H1 (cell line): ENCODE results near the gene TBC1D2. TPM values are rescaled to one million over a fixed set of nuclear protein-coding genes. Genes with fewer than 3 reads are reported as not detected.

ENCODE experiments used
- CTCF ChIA-PET: fragments of 300-600 bp; sonication (Branson Sonifier 250); formaldehyde crosslinking; loops from one replicate; lab custom pipeline; 2021; ENCODE audit not compliant: partially characterized antibody; lab: Charles Lee
- POLR2A ChIA-PET: fragments of 300-600 bp; sonication (Branson Sonifier 250); formaldehyde crosslinking; loops from one replicate; lab custom pipeline; 2021; ENCODE audit warnings: inconsistent platforms; ENCODE audit not compliant: partially characterized antibody; lab: Charles Lee
- DNase-seq, 2 experiments: peaks; one replicate each; pipeline versions ENCODE4 v3.0.0 to v3.0.0-alpha.2; 2010 to 2022; ENCODE audit warnings: low spot score in 2 of 2, low read depth in 1 of 2, mixed read lengths in 1 of 2
- FAIRE-seq: peaks from 2 replicates; lab custom pipeline; 2011; peaks lifted over from hg19 to GRCh38; lab: Jason Lieb, UNC
- H2AFZ ChIP-seq: 2 replicates; pipeline ENCODE4 v1.8.1; 2012; ENCODE audit warnings: low read length, inconsistent platforms
- H2AK5ac ChIP-seq: 2 replicates; pipeline ENCODE4 v1.6.1; 2013; ENCODE audit warnings: low read depth, low read length
- H2BK120ac ChIP-seq: replicated peaks from 2 replicates; pipeline ENCODE3; 2013; ENCODE audit warnings: low read depth, low read length, inconsistent platforms
- H2BK12ac ChIP-seq: 2 replicates; pipeline ENCODE4 v1.6.1; 2013; ENCODE audit warnings: low read depth, low read length
- H2BK15ac ChIP-seq: 2 replicates; pipeline ENCODE4 v1.6.1; 2013; ENCODE audit warnings: low read length
- H2BK20ac ChIP-seq: 2 replicates; pipeline ENCODE4 v1.6.1; 2013; ENCODE audit warnings: low read length
- H2BK5ac ChIP-seq: 2 replicates; pipeline ENCODE4 v1.6.1; 2013; ENCODE audit warnings: low read depth, low read length
- H3K14ac ChIP-seq: 2 replicates; pipeline ENCODE4 v1.6.1; 2013; ENCODE audit warnings: inconsistent platforms; ENCODE audit not compliant: insufficient read length
- H3K18ac ChIP-seq: 2 replicates; pipeline ENCODE4 v1.6.1; 2013; ENCODE audit warnings: low read length; ENCODE audit errors: extremely low read depth
- H3K23ac ChIP-seq: 2 replicates; pipeline ENCODE4 v1.6.1; 2013; ENCODE audit warnings: inconsistent platforms; ENCODE audit not compliant: insufficient read length
- H3K23me2 ChIP-seq: 2 replicates; pipeline ENCODE4 v1.6.1; 2013; ENCODE audit warnings: low read depth, low read length
- H3K27ac ChIP-seq: 2 replicates; pipeline ENCODE4 v1.6.1; 2011; ENCODE audit warnings: low read depth, low read length, inconsistent platforms
- H3K27me3 ChIP-seq, 4 experiments: replicated peaks in 1 of 4; 1 replicate in 1 of 4; 2 replicates in 3 of 4; pipeline versions ENCODE4 v1.6.1 to v1.8.1; 2011 to 2013; ENCODE audit warnings: low read length in 3 of 4, mild to moderate bottlenecking in 3 of 4, inconsistent platforms in 2 of 4, mixed read lengths in 2 of 4, moderate library complexity in 1 of 4; ENCODE audit not compliant: control insufficient read depth in 3 of 4, insufficient read depth in 3 of 4; ENCODE audit errors: extremely low read depth in 1 of 4
- H3K36me3 ChIP-seq, 4 experiments: 2 replicates each; pipeline versions ENCODE4 v1.6.1 to v1.8.1; 2011 to 2013; ENCODE audit warnings: mild to moderate bottlenecking in 4 of 4, low read length in 3 of 4, moderate library complexity in 2 of 4, control low read depth in 1 of 4, inconsistent platforms in 1 of 4; ENCODE audit not compliant: insufficient read depth in 4 of 4, control insufficient read depth in 2 of 4
- H3K4ac ChIP-seq: replicated peaks from 2 replicates; pipeline ENCODE3; 2013; ENCODE audit warnings: low read length, low read depth, mixed read lengths, inconsistent platforms; ENCODE audit not compliant: insufficient read length
- H3K4me1 ChIP-seq, 4 experiments: replicated peaks in 1 of 4; 1 replicate in 1 of 4; 2 replicates in 3 of 4; pipeline versions ENCODE4 v1.6.1 to v1.8.1; 2011 to 2013; ENCODE audit warnings: low read length in 3 of 4, inconsistent platforms in 2 of 4, mixed read lengths in 1 of 4; ENCODE audit not compliant: insufficient read depth in 4 of 4, control insufficient read depth in 3 of 4
- H3K4me2 ChIP-seq, 2 experiments: 2 replicates each; pipeline versions ENCODE4 v1.6.1 to v1.8.1; 2011 to 2013; ENCODE audit warnings: low read depth in 2 of 2, low read length in 2 of 2, control low read depth in 1 of 2, inconsistent platforms in 1 of 2, mild to moderate bottlenecking in 1 of 2; ENCODE audit not compliant: insufficient read depth in 1 of 2
- H3K4me3 ChIP-seq, 4 experiments: fragments of 200-600, 300-600 bp in 1 of 4; sonication (generic), shearing (Covaris generic), sonication (Bioruptor Twin) in 1 of 4; 2 replicates each; pipeline versions ENCODE4 v1.5.1 to v1.8.1; 2011 to 2016; ENCODE audit warnings: low read length in 4 of 4, low read depth in 3 of 4, control low read depth in 2 of 4, inconsistent platforms in 2 of 4, mild to moderate bottlenecking in 2 of 4, mixed read lengths in 1 of 4, moderate library complexity in 1 of 4; ENCODE audit not compliant: insufficient read depth in 2 of 4; ENCODE audit errors: extremely low read depth in 1 of 4
- H3K56ac ChIP-seq: replicated peaks from 2 replicates; pipeline ENCODE3; 2013; ENCODE audit warnings: low read depth, mild to moderate bottlenecking, mixed read lengths, low read length, inconsistent platforms; ENCODE audit not compliant: insufficient read length
- H3K79me1 ChIP-seq: 2 replicates; pipeline ENCODE4 v1.6.1; 2013; ENCODE audit warnings: low read depth, low read length, control low read depth
- H3K79me2 ChIP-seq, 2 experiments: 2 replicates each; pipeline versions ENCODE4 v1.6.1 to v1.8.1; 2012 to 2013; ENCODE audit warnings: low read length in 2 of 2, mild to moderate bottlenecking in 2 of 2, inconsistent platforms in 1 of 2; ENCODE audit not compliant: insufficient read depth in 2 of 2, control insufficient read depth in 1 of 2
- H3K9ac ChIP-seq, 4 experiments: replicated peaks in 1 of 4; 1 replicate in 1 of 4; 2 replicates in 3 of 4; pipeline versions ENCODE4 v1.6.1 to v1.8.1; 2011 to 2013; ENCODE audit warnings: low read depth in 3 of 4, low read length in 3 of 4, control low read depth in 2 of 4, mild to moderate bottlenecking in 2 of 4, moderate library complexity in 2 of 4, inconsistent platforms in 1 of 4; ENCODE audit errors: extremely low read depth in 1 of 4
- H3K9me3 ChIP-seq, 2 experiments: 2 replicates each; pipeline versions ENCODE4 v1.6.1 to v1.8.1; 2012 to 2013; ENCODE audit warnings: mild to moderate bottlenecking in 2 of 2, moderate library complexity in 2 of 2, control low read depth in 1 of 2, inconsistent platforms in 1 of 2, low read depth in 1 of 2, low read length in 1 of 2, mixed read lengths in 1 of 2; ENCODE audit not compliant: insufficient read depth in 2 of 2
- H4K20me1 ChIP-seq, 2 experiments: replicated peaks in 1 of 2; 2 replicates each; pipeline versions ENCODE3 to v1.8.1; 2011 to 2013; ENCODE audit warnings: inconsistent platforms in 2 of 2, low read length in 2 of 2, mild to moderate bottlenecking in 1 of 2; ENCODE audit not compliant: insufficient read depth in 2 of 2, control insufficient read depth in 1 of 2
- H4K5ac ChIP-seq: 2 replicates; pipeline ENCODE4 v1.6.1; 2013; ENCODE audit warnings: low read length, low read depth, mixed read lengths, inconsistent platforms; ENCODE audit not compliant: insufficient read length
- H4K8ac ChIP-seq: 2 replicates; pipeline ENCODE4 v1.8.0; 2013; ENCODE audit warnings: mild to moderate bottlenecking, moderate library complexity, low read length, inconsistent platforms; ENCODE audit not compliant: insufficient read depth; ENCODE audit errors: extremely low read depth
- H4K91ac ChIP-seq: replicated peaks from 2 replicates; pipeline ENCODE3; 2013; ENCODE audit warnings: low read length, mixed read lengths, inconsistent platforms; ENCODE audit not compliant: insufficient read length
- ATF3 ChIP-seq: IDR thresholded peaks from 2 replicates; pipeline ENCODE4 v1.6.1; 2011; ENCODE audit warnings: low read depth, mild to moderate bottlenecking, low read length; ENCODE audit not compliant: insufficient read depth
- BRCA1 ChIP-seq: IDR thresholded peaks from 2 replicates; pipeline ENCODE4 v1.6.1; 2012; ENCODE audit warnings: low read depth, low read length, improper control_type of control experiment
- CBX8 ChIP-seq: fragments of 300-800, 300-1000 bp; sonication (generic); IDR thresholded peaks from 2 replicates; pipeline ENCODE4 v1.7.1; 2016; ENCODE audit warnings: low read depth, low read length, borderline replicate concordance
- CHD2 ChIP-seq: IDR thresholded peaks from 2 replicates; pipeline ENCODE4 v1.6.1; 2012; ENCODE audit warnings: low read length, improper control_type of control experiment
- CTBP2 ChIP-seq: IDR thresholded peaks from 2 replicates; pipeline ENCODE4 v1.7.0; 2011; ENCODE audit warnings: borderline replicate concordance, mild to moderate bottlenecking, moderate library complexity, mixed read lengths, low read length; ENCODE audit not compliant: insufficient read depth, insufficient read length
- NANOG ChIP-seq: IDR thresholded peaks from 2 replicates; pipeline ENCODE4 v1.6.1; 2011; ENCODE audit warnings: low read length, low read depth, mild to moderate bottlenecking, inconsistent platforms; ENCODE audit not compliant: insufficient read depth, poor library complexity, severe bottlenecking
- SUZ12 ChIP-seq: fragments of 200-600 bp; sonication (generic); IDR thresholded peaks from 2 replicates; pipeline ENCODE4 v1.6.1; 2012; ENCODE audit warnings: mild to moderate bottlenecking, inconsistent platforms, low read length, moderate library complexity, mixed read lengths
- TAF7 ChIP-seq: optimal IDR thresholded peaks from 2 replicates; pipeline ENCODE3; 2011; ENCODE audit warnings: low read depth, mild to moderate bottlenecking, inconsistent platforms, low read length, moderate library complexity, borderline replicate concordance
- YY1 ChIP-seq: IDR thresholded peaks from 2 replicates; pipeline ENCODE4 v1.6.1; 2011; ENCODE audit warnings: low read depth, mild to moderate bottlenecking, low read length
- WGBS, 2 experiments: shearing (Covaris generic) in 1 of 2; methylation state at CpG; one replicate each; pipeline versions ENCODE4 v1.1.6 to v1.1.7; 2013 to 2015; ENCODE audit warnings: low lambda C conversion rate in 2 of 2, mixed read lengths in 2 of 2, inconsistent platforms in 1 of 2, low coverage in 1 of 2, missing lambda C conversion rate in 1 of 2; ENCODE audit not compliant: insufficient replicate concordance in 2 of 2, insufficient coverage in 1 of 2, insufficient read length in 1 of 2; ENCODE audit errors: extremely low coverage in 1 of 2, missing lambda C conversion rate in 1 of 2; 5-methylcytosine and 5-hydroxymethylcytosine counted together
- polyA plus RNA-seq, 7 experiments: library from polyadenylated mRNA; depleted of rRNA in 3 of 7; stranded (reverse) in 5 of 7; unstranded in 2 of 7; fragments of >200 nt in 5 of 7; fragments of 200-250 nt in 2 of 7; gene quantifications; 1 replicate in 5 of 7; 2 replicates in 1 of 7; 4 replicates in 1 of 7; pipeline versions ENCODE4 v1.2.1 to v1.2.3, GENCODE V29; 2011 to 2013; ENCODE audit warnings: missing spikeins in 2 of 7, mixed read lengths in 2 of 7
- total RNA-seq: library from RNA; stranded (reverse); fragmentation: NEBNext Ultra II Directional; extraction: Animal tissue kit (Norgen Biotek cat#: 25700); gene quantifications from 2 replicates; pipeline ENCODE4 v1.2.1, GENCODE V29; 2021

Gene TBC1D2
- total and polyA plus RNA-seq, 2 of the 8 experiments (the other 6 are each of a cell fraction or from before 2014, with no cell fraction given): 7.4 TPM

GRCh38 chr9:98185611-98186171 lies 69.8 kb downstream of the TBC1D2 start:
- Histone ChIP-seq H3K4ac (no peak overlapping the region), H4K8ac (no peak overlapping the region), H3K4me3 (no peak overlapping the region), H3K56ac (no peak overlapping the region), H3K27me3 (no peaks in the 10 kb centered on the region; a peak in 1 of 7 replicates), H4K91ac (no peak overlapping the region), H3K14ac (no peak overlapping the region), H3K27ac (no peak overlapping the region), H3K79me1 (peaks cover 3% of the 10 kb centered on the region; the same call in 1 of the 2 replicates), H3K9me3 (no peaks in the 10 kb centered on the region), H4K5ac (no peak overlapping the region), H3K4me2 (no peak overlapping the region), H2BK5ac (no peak overlapping the region), H2BK120ac (no peak overlapping the region), H3K79me2 (peaks cover 0 to 4% of the 10 kb centered on the region in 2 experiments; a peak in 2 of 4 replicates), H3K4me1 (peaks cover 0 to 4% (median 3%) of the 10 kb centered on the region in 4 experiments; a peak in 4 of 7 replicates), H2AK5ac (peak overlapping the region; percentile 28; the same call in 1 of the 2 replicates), H3K18ac (no peak overlapping the region), H3K23me2 (no peaks in the 10 kb centered on the region), H2BK12ac (no peak overlapping the region), H4K20me1 (peaks cover under 1 to 4% of the 10 kb centered on the region in 2 experiments), H2BK20ac (no peak overlapping the region), H2BK15ac (no peak overlapping the region), H3K9ac (no peak overlapping the region), H3K23ac (no peak overlapping the region), H3K36me3 (no peaks in the 10 kb centered on the region), H2AFZ (no peak overlapping the region)
- ChIA-PET CTCF (interaction anchor here (0.6 to 1.4 kb wide), 3 partner anchors 36 to 388 kb away, joined by 3 to 4 read pairs (median 3); no protein-coding TSS in a partner anchor), POLR2A (interaction anchor here (1.2 kb wide), 1 partner anchor 14 kb away, joined by 3 read pairs; no protein-coding TSS in a partner anchor)
- DNase-seq (no peak), FAIRE-seq (no peak)
- WGBS, 2 experiments: 77% methylated on average over 6 of the region's 6 CpGs; no CpG with 5 or more reads in 1 of the 2 experiments
- TF ChIP-seq BRCA1: no peak
- no peak for TF ChIP-seq ATF3
- no peak for TF ChIP-seq CBX8
- no peak for TF ChIP-seq YY1
- no peak for TF ChIP-seq SUZ12
- no peak for TF ChIP-seq CTBP2
- no peak for TF ChIP-seq TAF7
- no peak for TF ChIP-seq CHD2
- no peak for TF ChIP-seq NANOG
